Occipital lobe (tissue), 2 donors: Measurements from ENCODE around the gene GGNBP2. TPM values are rescaled to one million over a fixed set of nuclear protein-coding genes. Genes with fewer than 3 reads are reported as not detected.
"Not testable (repeated sequence)": the region's sequence is repeated elsewhere in the genome, so short reads cannot be mapped to it uniquely, and the experiment has no call there.

Experiments used
- DNase-seq: peaks from one replicate; lab custom pipeline; 2025; lab: John Stamatoyannopoulos, UW
- total RNA-seq: library from RNA; depleted of rRNA; stranded (reverse); fragments of >200 nt; gene quantifications from one replicate; pipeline ENCODE4 v1.2.3, GENCODE V29; 2014

GGNBP2 gene
- 60.7 TPM for total RNA-seq

DNA sequence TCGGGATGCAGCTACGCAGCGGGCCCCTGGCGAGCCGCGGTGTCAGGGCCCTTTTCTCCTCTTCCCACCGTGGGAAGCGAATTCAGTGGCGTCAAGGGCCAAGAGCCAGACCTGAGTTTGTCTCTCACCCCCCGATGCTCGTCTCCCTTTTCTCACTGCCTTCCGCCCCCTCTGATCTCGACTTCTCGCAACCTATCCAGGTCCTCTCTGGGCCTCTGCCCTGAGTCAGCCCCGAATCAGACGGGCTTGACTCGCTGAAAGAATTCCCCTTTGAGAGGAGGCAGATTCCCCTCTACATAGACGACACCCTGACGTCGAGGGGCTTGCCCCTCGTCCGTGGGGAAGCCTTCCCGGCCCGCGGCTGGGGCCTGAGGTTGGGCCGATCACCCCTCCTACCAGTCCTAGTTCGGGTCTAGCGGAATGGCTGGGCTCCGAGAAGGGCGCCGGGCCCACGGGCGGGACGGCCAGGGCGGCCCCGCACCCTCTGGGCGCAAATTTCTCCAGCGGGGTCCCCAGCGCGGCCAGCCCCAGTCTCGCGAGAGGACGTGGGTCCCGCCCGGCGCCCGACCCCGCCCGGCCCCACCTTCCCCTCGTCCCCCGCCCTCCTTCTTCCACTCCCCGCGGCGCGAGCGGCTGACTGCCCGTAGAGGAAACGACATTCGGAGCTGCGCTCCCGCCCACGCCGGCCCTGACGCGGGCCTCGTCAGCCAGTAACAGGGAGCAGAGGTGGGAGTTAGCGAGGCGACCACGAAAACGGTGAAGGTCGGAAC lies at the start of gene GGNBP2:
Gene GGNBP2 (plus strand): TSS at position 613 of the 770 bp plus-strand sequence. CDS start 806 bp downstream, outside the sequence.
- DNase-seq = peak; percentile 90

- no peak for DNase-seq
These were observed 49.6 kb upstream of the GGNBP2 start for GRCh38 chr17:36495076-36495578.

DNA sequence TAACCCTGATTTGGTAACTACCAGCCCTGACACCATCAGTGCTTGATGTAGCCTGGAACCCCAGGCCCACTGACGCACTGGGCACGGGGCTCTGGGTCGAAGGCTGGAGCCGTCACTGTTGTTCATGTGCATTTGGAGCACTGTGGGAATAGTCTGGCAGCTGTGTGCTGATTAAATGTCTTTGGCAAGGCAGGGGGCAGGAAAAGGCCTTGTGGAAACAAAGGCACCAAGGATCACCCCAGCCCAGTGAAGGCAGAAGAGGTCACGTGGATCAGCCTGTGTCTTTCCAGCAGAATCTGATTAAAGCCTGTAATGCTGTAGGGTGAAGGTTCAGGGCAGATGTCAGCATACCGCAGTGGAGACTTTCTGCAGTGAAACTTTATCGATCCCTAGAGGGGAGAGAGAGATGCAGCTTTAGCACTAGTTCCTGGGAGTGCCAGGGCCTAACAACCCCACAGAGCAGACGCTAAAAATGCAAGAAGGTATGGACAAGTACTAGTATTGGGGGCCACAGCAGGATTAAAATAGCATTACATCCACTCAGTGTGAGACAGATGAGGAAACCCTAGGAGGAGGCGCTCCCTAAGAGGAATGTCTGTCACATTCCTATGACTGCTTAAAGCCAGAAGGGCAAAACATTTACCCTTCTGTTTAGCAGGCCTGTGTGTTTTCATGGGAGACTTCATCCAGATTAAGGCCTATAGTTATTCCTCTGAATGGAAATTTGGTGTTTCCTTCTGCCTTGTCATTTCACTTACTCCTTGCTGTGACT lies 48.5 kb upstream of the GGNBP2 start:
- no peak for DNase-seq

DNA sequence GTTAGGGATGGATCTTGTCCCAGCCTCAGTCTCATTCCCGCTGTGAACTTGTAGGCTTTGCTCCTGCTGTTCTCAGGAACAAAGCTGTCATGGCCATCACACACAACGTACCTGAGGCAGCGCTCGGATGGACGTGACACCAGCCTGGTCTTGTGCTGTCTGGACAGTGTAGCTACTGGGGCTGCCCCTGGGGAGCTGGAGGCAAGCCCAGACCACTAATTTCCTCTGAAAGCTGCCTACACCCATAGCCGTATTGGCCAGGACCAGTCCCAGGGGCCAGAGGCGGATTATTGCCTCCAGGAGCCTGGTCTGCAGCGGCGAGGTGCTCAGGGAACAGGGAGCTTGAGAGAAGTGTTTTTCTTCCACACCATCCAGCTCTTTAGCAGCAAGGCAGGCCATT lies 46.6 kb upstream of the GGNBP2 start:
- no peak for DNase-seq

- no peak for DNase-seq
These were observed 46.0 kb upstream of the GGNBP2 start for GRCh38 chr17:36498560-36499300.

GRCh38 chr17:36500745-36501225 lies 43.9 kb upstream of the GGNBP2 start:
- DNase-seq = no peak

DNA sequence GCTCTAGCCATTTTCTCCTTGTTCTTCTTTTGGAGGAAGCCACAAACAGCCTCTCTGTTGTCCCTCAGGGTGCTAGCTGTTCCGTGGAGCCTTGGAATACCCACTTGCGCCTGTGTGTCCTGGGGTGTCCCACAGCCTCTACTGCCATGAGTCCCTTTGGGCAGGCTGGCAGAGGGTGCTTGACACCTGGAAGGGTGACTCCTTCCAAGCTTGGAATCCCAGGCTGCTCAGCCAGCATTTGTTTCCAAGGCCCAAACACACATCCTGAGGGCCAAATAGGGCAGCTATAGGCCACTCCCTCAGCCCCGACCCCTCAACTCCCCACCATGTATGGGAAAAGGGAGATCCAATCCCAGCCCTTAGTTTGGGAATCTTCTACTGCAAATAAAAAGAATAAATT lies 43.4 kb upstream of the GGNBP2 start:
- DNase-seq = no peak

- no peak for DNase-seq
These were observed 42.8 kb upstream of the GGNBP2 start for GRCh38 chr17:36501963-36502362.

GRCh38 chr17:36503456-36504155 lies 41.1 kb upstream of the GGNBP2 start:
- DNase-seq = no peak

DNA sequence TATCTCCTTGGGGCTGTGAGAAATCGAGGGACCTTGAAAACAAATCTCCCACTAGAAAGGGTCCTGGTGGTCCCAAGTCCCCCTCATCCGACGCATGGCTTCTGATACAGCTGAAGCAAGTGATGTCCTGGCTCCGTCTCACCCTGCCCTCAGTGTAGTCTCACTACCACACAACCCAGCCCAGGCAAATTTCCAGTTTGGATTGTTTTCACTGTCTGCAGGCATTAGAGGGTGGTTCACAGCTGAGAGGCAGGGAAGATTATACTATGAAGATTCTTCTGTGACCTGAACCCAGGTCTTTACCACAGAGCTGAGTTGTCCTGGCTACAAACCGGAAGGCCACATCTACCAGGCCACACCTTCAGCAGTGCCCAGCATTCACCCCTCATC lies 40.6 kb upstream of the GGNBP2 start:
- DNase-seq = no peak

DNA sequence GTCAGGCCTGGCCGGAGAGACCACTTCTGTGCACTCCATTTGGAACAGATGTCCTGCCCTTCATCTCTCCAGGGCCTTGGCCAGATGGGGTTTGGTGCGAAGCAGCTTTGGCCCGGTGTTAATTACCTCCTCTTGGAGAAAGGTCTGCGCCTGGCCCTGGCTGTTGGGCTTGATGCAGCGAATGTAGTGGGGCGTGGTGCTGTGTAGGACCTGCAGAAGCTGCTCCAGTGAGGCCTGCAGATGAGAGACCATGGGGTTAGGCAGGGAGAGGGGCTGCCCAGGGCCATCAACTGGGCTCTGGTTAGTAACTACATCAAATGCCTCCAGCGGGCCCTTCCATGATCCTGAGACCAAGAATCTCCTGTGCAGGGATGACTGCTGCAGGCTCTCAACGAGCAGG lies 39.5 kb upstream of the GGNBP2 start:
- DNase-seq = no peak

- no peak for DNase-seq
These were observed 38.4 kb upstream of the GGNBP2 start for GRCh38 chr17:36506249-36506826.

GRCh38 chr17:36506831-36507230 lies 37.9 kb upstream of the GGNBP2 start:
- no peak for DNase-seq

- no peak for DNase-seq
These were observed 37.5 kb upstream of the GGNBP2 start for GRCh38 chr17:36507266-36507665.

GRCh38 chr17:36508439-36508838 lies 36.3 kb upstream of the GGNBP2 start:
- not testable (repeated sequence) for DNase-seq

DNA sequence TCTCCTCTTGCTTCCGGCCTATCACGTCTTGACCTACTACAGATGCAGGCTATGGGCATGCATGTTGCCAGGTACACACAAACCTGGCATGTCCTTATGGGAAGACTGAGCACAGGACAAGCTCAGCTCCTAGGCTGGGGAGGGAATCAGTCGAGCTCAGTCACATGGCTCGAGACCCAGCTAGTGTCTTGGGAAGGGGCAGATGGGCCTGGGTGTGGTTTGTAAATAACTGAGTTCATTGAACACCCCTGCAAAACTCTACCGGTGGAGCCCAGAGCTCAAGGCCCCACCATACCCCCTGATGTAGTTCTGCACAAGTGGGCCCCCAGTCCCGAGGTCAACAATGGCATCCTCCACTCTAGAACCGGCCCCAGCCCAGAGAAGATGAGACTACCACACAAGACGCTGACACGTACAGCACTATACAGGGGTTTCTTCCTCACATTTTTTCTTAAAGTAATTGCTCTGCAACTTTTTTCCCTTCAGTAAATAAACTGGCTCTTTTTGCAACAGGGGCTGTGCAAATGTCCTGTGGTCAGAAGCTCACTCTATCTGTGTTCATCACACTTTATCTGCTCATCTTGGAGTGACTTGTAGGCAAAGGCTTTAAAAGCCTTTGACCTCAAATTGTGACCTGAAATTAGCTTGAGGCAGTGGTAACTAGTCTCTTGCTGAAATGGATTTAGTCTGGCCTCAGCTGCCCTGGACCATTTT lies 35.3 kb upstream of the GGNBP2 start:
- DNase-seq = no peak

- no peak for DNase-seq
These were observed 34.1 kb upstream of the GGNBP2 start for GRCh38 chr17:36510636-36511035.

- no peak for DNase-seq
These were observed 33.5 kb upstream of the GGNBP2 start for GRCh38 chr17:36511216-36511615.

DNA sequence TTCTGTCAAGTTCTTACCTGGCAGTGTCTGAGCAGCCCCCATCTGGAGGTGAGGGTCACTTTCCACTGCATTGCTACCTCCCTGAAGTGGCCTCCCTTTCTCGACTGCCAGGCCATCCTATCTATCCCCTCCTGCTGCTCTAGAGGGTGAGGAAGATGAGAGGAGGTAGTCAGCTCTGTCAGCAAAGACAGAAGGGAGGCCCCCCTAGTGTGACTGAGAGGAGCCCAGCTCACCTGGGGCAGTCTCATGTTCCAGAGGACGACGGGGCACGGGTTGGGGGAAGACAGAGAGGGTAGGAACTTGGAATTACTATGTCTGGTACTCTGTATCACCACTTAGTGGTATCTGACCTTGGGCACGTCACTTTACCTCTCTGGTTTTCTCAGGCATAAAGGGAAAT lies 32.1 kb upstream of the GGNBP2 start:
- DNase-seq = no peak

DNA sequence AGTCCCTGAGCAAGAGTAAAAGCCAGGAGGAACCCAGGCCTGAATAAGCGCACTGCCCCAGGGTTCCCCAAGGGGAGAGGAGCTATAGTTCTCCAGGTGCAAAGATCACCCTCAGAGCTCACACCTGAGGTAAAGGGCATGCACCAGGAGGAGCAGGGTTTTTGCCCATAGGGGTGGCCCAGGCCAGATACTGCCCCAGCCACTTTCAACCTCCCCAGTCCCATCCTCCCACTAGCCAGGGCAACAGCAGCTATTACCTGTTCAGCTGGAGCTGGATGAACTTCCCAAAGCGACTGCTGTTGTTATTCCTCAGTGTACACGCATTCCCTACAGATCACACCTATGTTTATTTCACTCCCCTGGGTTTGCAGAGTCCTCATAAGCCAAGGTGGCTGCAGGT lies 29.9 kb upstream of the GGNBP2 start:
- no peak for DNase-seq
